HepG2 (cell line): ENCODE data around the gene ANKZF1. TPM values are rescaled to one million over a fixed set of nuclear protein-coding genes. Genes with fewer than 3 reads are reported as not detected.

Source experiments
- CBFB ChIP-seq: sonication (generic); formaldehyde crosslinking; IDR thresholded peaks from 2 replicates; pipeline ENCODE4 v1.4.0; 2020; ENCODE audit warnings: missing genetic modification reagents
- SCMH1 ChIP-seq: sonication (generic); formaldehyde crosslinking; IDR thresholded peaks from 2 replicates; pipeline ENCODE4 v1.9.0; 2021; ENCODE audit warnings: missing genetic modification reagents, mild to moderate bottlenecking, borderline replicate concordance
- SKIL ChIP-seq: sonication (generic); formaldehyde crosslinking; IDR thresholded peaks from 2 replicates; pipeline ENCODE4 v1.8.0; 2022; ENCODE audit warnings: missing genetic modification reagents, mild to moderate bottlenecking, moderate library complexity, borderline replicate concordance
- SMAD9 ChIP-seq: sonication (generic); formaldehyde crosslinking; IDR thresholded peaks from 2 replicates; pipeline ENCODE4 v1.5.1; 2020; ENCODE audit warnings: mild to moderate bottlenecking, missing genetic modification reagents
- SRSF1 ChIP-seq: fragments of 200-400 bp; formaldehyde crosslinking; optimal IDR thresholded peaks from 2 replicates; pipeline ENCODE3; 2017; ENCODE audit warnings: mild to moderate bottlenecking, low read depth, low read length, moderate library complexity
- STAT6 ChIP-seq: sonication (generic); formaldehyde crosslinking; IDR thresholded peaks from 2 replicates; pipeline ENCODE4 v1.4.0; 2020; ENCODE audit warnings: missing genetic modification reagents, mild to moderate bottlenecking, borderline replicate concordance
- ZEB1 ChIP-seq: IDR thresholded peaks from 2 replicates; pipeline ENCODE4 v1.6.1; 2012; ENCODE audit warnings: mild to moderate bottlenecking, low read depth, inconsistent platforms; ENCODE audit not compliant: insufficient replicate concordance
- ZHX2 ChIP-seq, 2 experiments: sonication (generic) in 1 of 2; formaldehyde crosslinking in 1 of 2; IDR thresholded peaks; 2 replicates each; pipeline versions ENCODE4 v1.6.1 to v1.9.0; 2014 to 2022; ENCODE audit warnings: antibody characterized with exemption in 1 of 2, borderline replicate concordance in 1 of 2, inconsistent platforms in 1 of 2, low read depth in 1 of 2, missing genetic modification reagents in 1 of 2
- ZNF10 ChIP-seq: sonication (generic); formaldehyde crosslinking; IDR thresholded peaks from 2 replicates; pipeline ENCODE4 v1.4.0; 2020; ENCODE audit warnings: mild to moderate bottlenecking, low read depth, missing genetic modification reagents, borderline replicate concordance
- polyA plus RNA-seq, 8 experiments: library from polyadenylated mRNA; depleted of rRNA in 3 of 8; stranded (reverse) in 7 of 8; unstranded in 1 of 8; fragments of >200 nt; fragmentation: Illumina TruSeq in 4 of 8; extraction: Trizol in 4 of 8; gene quantifications; 2 replicates each; pipeline versions ENCODE4 v1.2.1 to v1.2.3, GENCODE V29; 2011 to 2016; ENCODE audit warnings: low read depth in 4 of 8, missing spikeins in 1 of 8, mixed read lengths in 1 of 8; ENCODE audit not compliant: insufficient read depth in 1 of 8
- total RNA-seq, 5 experiments: library from RNA; depleted of rRNA; stranded (reverse); fragments of >200 nt; fragmentation: Illumina TruSeq; extraction: Trizol; gene quantifications; 2 replicates each; pipeline ENCODE4 v1.2.3, GENCODE V29; 2016; ENCODE audit warnings: low read depth in 1 of 5
- TF ChIP-seq, protein P1 (sequence below): sonication (generic); formaldehyde crosslinking; IDR thresholded peaks from 2 replicates; pipeline ENCODE4 v1.9.0; 2021; ENCODE audit warnings: missing genetic modification reagents, mild to moderate bottlenecking, borderline replicate concordance
- TF ChIP-seq, protein P2 (sequence below): sonication (generic); formaldehyde crosslinking; IDR thresholded peaks from 2 replicates; pipeline ENCODE4 v1.5.1; 2020; ENCODE audit warnings: mild to moderate bottlenecking, missing genetic modification reagents, borderline replicate concordance

ANKZF1 gene
- total and polyA plus RNA-seq, 2 of the 13 experiments (the other 11 are each of a cell fraction or from before 2014, with no cell fraction given), result 25.3 to 128 TPM

GRCh38 chr2:219206328-219207133, 23.1 kb upstream of the ANKZF1 start, which contains the start of gene ZFAND2B (continued):
- TF ChIP-seq ZHX2 (IDR thresholded peaks at IDR 0.05; ENCODE audit: low read depth) (peak; percentile 31; the same call in 1 of the 2 replicates), ZHX2 (CRISPR knock-in tag; IDR thresholded peaks at IDR 0.05; ENCODE audit: borderline replicate concordance) (no peak), SKIL (CRISPR knock-in tag) (peak; percentile 77), ZEB1 (no peak), CBFB (peak; percentile 13; the same call in 1 of the 2 replicates), SMAD9 (CRISPR knock-in tag) (peak; percentile 42; the same call in 1 of the 2 replicates), ZNF10 (CRISPR knock-in tag) (no peak), STAT6 (CRISPR knock-in tag) (no peak; the same call in 1 of the 2 replicates), SCMH1 (CRISPR knock-in tag) (no peak), SRSF1 (peak; percentile 67)
- TF ChIP-seq, protein P1, sequence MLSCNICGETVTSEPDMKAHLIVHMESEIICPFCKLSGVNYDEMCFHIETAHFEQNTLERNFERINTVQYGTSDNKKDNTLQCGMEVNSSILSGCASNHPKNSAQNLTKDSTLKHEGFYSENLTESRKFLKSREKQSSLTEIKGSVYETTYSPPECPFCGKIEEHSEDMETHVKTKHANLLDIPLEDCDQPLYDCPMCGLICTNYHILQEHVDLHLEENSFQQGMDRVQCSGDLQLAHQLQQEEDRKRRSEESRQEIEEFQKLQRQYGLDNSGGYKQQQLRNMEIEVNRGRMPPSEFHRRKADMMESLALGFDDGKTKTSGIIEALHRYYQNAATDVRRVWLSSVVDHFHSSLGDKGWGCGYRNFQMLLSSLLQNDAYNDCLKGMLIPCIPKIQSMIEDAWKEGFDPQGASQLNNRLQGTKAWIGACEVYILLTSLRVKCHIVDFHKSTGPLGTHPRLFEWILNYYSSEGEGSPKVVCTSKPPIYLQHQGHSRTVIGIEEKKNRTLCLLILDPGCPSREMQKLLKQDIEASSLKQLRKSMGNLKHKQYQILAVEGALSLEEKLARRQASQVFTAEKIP (CRISPR knock-in tag), result no peak
- TF ChIP-seq, protein P2, sequence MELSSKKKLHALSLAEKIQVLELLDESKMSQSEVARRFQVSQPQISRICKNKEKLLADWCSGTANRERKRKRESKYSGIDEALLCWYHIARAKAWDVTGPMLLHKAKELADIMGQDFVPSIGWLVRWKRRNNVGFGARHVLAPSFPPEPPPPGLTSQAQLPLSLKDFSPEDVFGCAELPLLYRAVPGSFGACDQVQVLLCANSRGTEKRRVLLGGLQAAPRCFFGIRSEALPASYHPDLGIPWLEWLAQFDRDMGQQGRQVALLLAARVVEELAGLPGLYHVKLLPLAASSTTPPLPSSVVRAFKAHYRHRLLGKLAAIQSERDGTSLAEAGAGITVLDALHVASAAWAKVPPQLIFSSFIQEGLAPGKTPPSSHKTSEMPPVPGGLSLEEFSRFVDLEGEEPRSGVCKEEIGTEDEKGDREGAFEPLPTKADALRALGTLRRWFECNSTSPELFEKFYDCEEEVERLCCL (CRISPR knock-in tag), result no peak
